DND-41 (cell line): ENCODE results near the gene ATP5PO.

Experiments
- ATAC-seq: fragments of 200-7000 bp; cut with Tn5 transposase; 3 replicates; pipeline ENCODE4 v1.9.1; 2021; ENCODE audit warnings: low read depth; ENCODE audit not compliant: insufficient read depth
- DNase-seq: peaks from one replicate; pipeline ENCODE4 v3.0.0-alpha.2; 2020
- H2AFZ ChIP-seq: 2 replicates; pipeline ENCODE4 v1.6.0; 2012; ENCODE audit warnings: low read depth, low read length
- H3K27ac ChIP-seq: 2 replicates; pipeline ENCODE4 v1.5.1; 2012; ENCODE audit warnings: low read length, inconsistent platforms
- H3K27me3 ChIP-seq: fragments of 200-600 bp; sonication (generic); 2 replicates; pipeline ENCODE4 v1.6.0; 2012; ENCODE audit warnings: low read length, mild to moderate bottlenecking, inconsistent platforms; ENCODE audit not compliant: insufficient read depth, poor library complexity
- H3K36me3 ChIP-seq: 2 replicates; pipeline ENCODE4 v1.5.1; 2012; ENCODE audit warnings: low read length, inconsistent platforms; ENCODE audit not compliant: insufficient read depth
- H3K4me1 ChIP-seq: 2 replicates; pipeline ENCODE4 v1.5.1; 2012; ENCODE audit warnings: mild to moderate bottlenecking, low read length; ENCODE audit not compliant: insufficient read depth
- H3K4me2 ChIP-seq: 2 replicates; pipeline ENCODE4 v1.6.0; 2012; ENCODE audit warnings: mild to moderate bottlenecking, moderate library complexity, low read length, inconsistent platforms; ENCODE audit not compliant: insufficient read depth
- H3K4me3 ChIP-seq, 2 experiments: fragments of 200-600 bp in 1 of 2; shearing (Covaris generic) in 1 of 2; 2 replicates each; pipeline ENCODE4 v1.5.1; 2012 to 2016; ENCODE audit warnings: inconsistent platforms in 2 of 2, low read length in 2 of 2, mild to moderate bottlenecking in 2 of 2, low read depth in 1 of 2, moderate library complexity in 1 of 2
- H3K79me2 ChIP-seq: 2 replicates; pipeline ENCODE4 v1.6.0; 2012; ENCODE audit warnings: low read length, inconsistent platforms; ENCODE audit not compliant: insufficient read depth
- H3K9ac ChIP-seq: 2 replicates; pipeline ENCODE4 v1.6.0; 2012; ENCODE audit warnings: low read depth, mild to moderate bottlenecking, inconsistent platforms, low read length, moderate library complexity
- H3K9me3 ChIP-seq: 2 replicates; pipeline ENCODE4 v1.5.1; 2012; ENCODE audit warnings: low read length, moderate library complexity, mild to moderate bottlenecking, inconsistent platforms; ENCODE audit not compliant: insufficient read depth, severe bottlenecking
- H4K20me1 ChIP-seq: 2 replicates; pipeline ENCODE4 v1.6.0; 2012; ENCODE audit warnings: low read length; ENCODE audit not compliant: insufficient read depth
- CTCF ChIP-seq: IDR thresholded peaks from 2 replicates; pipeline ENCODE4 v1.5.1; 2012; ENCODE audit warnings: borderline replicate concordance, low read length, moderate library complexity, mild to moderate bottlenecking; ENCODE audit not compliant: poor library complexity, severe bottlenecking; ENCODE audit errors: extremely low read depth
- EZH2 ChIP-seq: IDR thresholded peaks from 3 replicates; pipeline ENCODE4 v1.6.1; 2012; ENCODE audit warnings: borderline replicate concordance, low read depth, mild to moderate bottlenecking, moderate library complexity, low read length, inconsistent platforms; ENCODE audit not compliant: severe bottlenecking

The ATP5PO gene

GRCh38 chr21:33904041-33904440 is 11.6 kb downstream of the ATP5PO start:
- Histone ChIP-seq H4K20me1 (no peaks in the 10 kb centered on the region), H3K27ac (no peak overlapping the region), H3K9ac (no peak overlapping the region), H3K79me2 (no peaks in the 10 kb centered on the region), H3K27me3 (no peaks in the 10 kb centered on the region), H3K4me1 (no peaks in the 10 kb centered on the region), H3K36me3 (peaks cover 75% of the 10 kb centered on the region), H3K4me2 (no peak overlapping the region), H3K4me3 (no peak overlapping the region), H3K9me3 (no peaks in the 10 kb centered on the region), H2AFZ (no peak overlapping the region)
- ATAC-seq (no peak), DNase-seq (no peak)
- TF ChIP-seq CTCF: no peak
- no peak for TF ChIP-seq EZH2

DNA sequence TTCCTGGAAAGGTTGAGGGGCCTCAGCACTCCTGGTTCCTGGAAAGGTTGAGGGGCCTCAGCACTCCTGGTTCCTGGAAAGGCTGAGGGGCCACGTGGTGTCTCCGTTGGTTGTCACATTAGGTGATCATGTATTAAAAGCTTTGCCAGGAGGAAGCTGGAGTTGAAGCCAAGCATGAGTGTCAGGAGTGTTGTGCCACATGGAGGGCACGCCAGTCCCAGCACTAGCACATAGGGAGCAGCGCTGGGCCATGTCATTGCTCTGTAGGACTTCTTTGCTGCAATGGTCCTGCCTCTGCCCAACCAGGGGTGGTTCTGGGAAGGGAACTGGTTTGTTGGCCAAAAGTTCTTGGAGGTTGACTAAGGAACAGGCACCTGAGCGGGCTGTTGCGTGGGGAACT is 13.3 kb downstream of the ATP5PO start:
- DNase-seq (no peak), ATAC-seq (no peak)

DNA sequence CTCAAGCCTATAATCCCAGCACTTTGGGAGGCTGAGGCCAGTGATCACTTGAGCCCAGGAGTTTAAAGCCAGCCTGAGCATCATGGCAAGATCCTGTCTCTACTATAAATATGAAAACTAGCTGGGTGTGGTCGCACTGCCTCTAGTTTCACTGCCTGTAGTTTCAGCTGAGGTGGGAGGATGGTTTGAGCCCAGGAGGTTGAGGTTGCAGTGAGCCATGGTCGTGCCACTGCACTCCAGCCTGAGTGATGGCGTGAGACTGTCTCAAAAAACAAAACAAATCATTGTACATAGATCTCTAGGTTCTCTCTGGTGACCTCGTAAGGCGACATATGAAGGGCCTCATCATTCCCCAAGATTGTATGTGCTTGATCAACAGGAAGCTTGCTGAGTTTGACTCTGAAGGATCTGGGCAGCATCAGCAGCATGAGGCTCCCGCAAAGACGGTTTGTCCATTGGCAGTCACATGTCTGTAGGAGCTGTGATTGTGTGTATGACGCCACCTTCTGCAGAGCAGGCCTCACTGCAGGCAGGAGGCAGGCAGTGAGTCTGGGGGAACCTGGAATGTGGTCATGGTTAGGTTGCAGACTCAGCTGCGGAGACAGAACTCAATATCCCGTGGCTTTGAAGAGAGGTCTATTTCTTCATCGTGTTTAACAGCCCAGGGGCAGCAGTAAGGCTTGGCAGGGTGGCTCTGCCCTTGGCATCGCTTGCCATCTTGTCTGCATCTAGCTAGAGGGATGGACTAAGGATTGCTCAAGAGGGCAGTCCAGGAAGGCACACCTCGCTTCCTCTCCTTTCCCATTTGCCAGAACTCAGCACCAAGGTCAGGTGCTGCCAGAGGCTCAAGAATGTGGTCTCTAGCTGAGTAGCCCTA is 14.0 kb downstream of the ATP5PO start:
- Histone ChIP-seq H2AFZ (no peak overlapping the region), H3K27me3 (no peaks in the 10 kb centered on the region), H3K4me1 (no peaks in the 10 kb centered on the region), H3K36me3 (peaks cover 51% of the 10 kb centered on the region), H3K27ac (no peak overlapping the region), H3K4me2 (no peak overlapping the region), H3K4me3 (no peak overlapping the region), H3K9ac (no peak overlapping the region), H3K79me2 (no peaks in the 10 kb centered on the region), H3K9me3 (no peaks in the 10 kb centered on the region), H4K20me1 (no peaks in the 10 kb centered on the region)
- DNase-seq (peak; percentile 40), ATAC-seq (peak; percentile 78)
- TF ChIP-seq CTCF: peak; percentile 70
- TF ChIP-seq EZH2: no peak

More for the DNA sequence above, 13.3 kb downstream of the ATP5PO start:
- H3K4me3 ChIP-seq: no peak overlapping the region
- H3K27me3 ChIP-seq: no peaks in the 10 kb centered on the region
- H3K9ac ChIP-seq: no peak overlapping the region
- H3K36me3 ChIP-seq: peaks cover 58% of the 10 kb centered on the region
- no peak overlapping the region for H3K27ac ChIP-seq
- H3K4me1 ChIP-seq: no peaks in the 10 kb centered on the region
- TF ChIP-seq EZH2 (no peak), CTCF (no peak)
- no peak overlapping the region for H2AFZ ChIP-seq
- no peaks in the 10 kb centered on the region for H3K79me2 ChIP-seq
- H4K20me1 ChIP-seq: no peaks in the 10 kb centered on the region
- H3K4me2 ChIP-seq: no peak overlapping the region
- H3K9me3 ChIP-seq: no peaks in the 10 kb centered on the region
